HEK293T (cell line): ENCODE results near the gene TRIM77.
"Not testable (repeated sequence)": the region's sequence is repeated elsewhere in the genome, so short reads cannot be mapped to it uniquely, and the experiment has no call there.

ENCODE experiments used
- CTCF ChIA-PET: fragments of 350-600 bp; formaldehyde crosslinking; extraction: SDS; loops from one replicate; lab custom pipeline; 2021; ENCODE audit warnings: antibody characterized with exemption, inconsistent platforms; lab: Yijun Ruan, JAX
- POLR2A ChIA-PET: fragments of 350-600 bp; formaldehyde crosslinking; extraction: SDS; loops from one replicate; lab custom pipeline; 2020; ENCODE audit warnings: antibody characterized with exemption, inconsistent platforms; lab: Yijun Ruan, JAX
- DNase-seq: peaks from one replicate; pipeline ENCODE4 v3.0.0; 2012; ENCODE audit warnings: mixed read lengths; ENCODE audit errors: extremely low spot score
- ARNT ChIP-seq: fragments of 450-650 bp; IDR thresholded peaks from 2 replicates; pipeline ENCODE4 v1.6.1; 2017; ENCODE audit warnings: mild to moderate bottlenecking
- BHLHE40 ChIP-seq: fragments of 450-650 bp; IDR thresholded peaks from 2 replicates; pipeline ENCODE4 v1.6.1; 2016; ENCODE audit warnings: mild to moderate bottlenecking, moderate library complexity, borderline replicate concordance
- CTBP1 ChIP-seq: fragments of 450-650 bp; IDR thresholded peaks from 2 replicates; pipeline ENCODE4 v1.6.1; 2016; ENCODE audit warnings: borderline replicate concordance
- ELF4 ChIP-seq: fragments of 450-650 bp; IDR thresholded peaks from 2 replicates; pipeline ENCODE4 v1.6.1; 2017; ENCODE audit warnings: antibody characterized with exemption
- FOXA1 ChIP-seq: fragments of 450-650 bp; IDR thresholded peaks from 2 replicates; pipeline ENCODE4 v1.6.1; 2016; ENCODE audit warnings: mild to moderate bottlenecking
- FOXK2 ChIP-seq: fragments of 450-650 bp; IDR thresholded peaks from 2 replicates; pipeline ENCODE4 v1.6.1; 2016; ENCODE audit warnings: mild to moderate bottlenecking
- FOXM1 ChIP-seq: fragments of 450-650 bp; IDR thresholded peaks from 2 replicates; pipeline ENCODE4 v1.6.1; 2017; ENCODE audit warnings: mild to moderate bottlenecking, borderline replicate concordance
- HDGF ChIP-seq: fragments of 450-650 bp; IDR thresholded peaks from 2 replicates; pipeline ENCODE4 v1.6.1; 2017; ENCODE audit warnings: antibody characterized with exemption, borderline replicate concordance
- L3MBTL2 ChIP-seq: fragments of 450-650 bp; conservative IDR thresholded peaks from 2 replicates; pipeline ENCODE4 v1.6.1; 2016; ENCODE audit warnings: mild to moderate bottlenecking
- LEF1 ChIP-seq: fragments of 450-650 bp; IDR thresholded peaks from 2 replicates; pipeline ENCODE4 v1.6.1; 2017; ENCODE audit warnings: mild to moderate bottlenecking, borderline replicate concordance
- NFRKB ChIP-seq: fragments of 450-650 bp; IDR thresholded peaks from 2 replicates; pipeline ENCODE4 v1.6.1; 2016; ENCODE audit warnings: mild to moderate bottlenecking, moderate library complexity
- PKNOX1 ChIP-seq: fragments of 450-650 bp; IDR thresholded peaks from 2 replicates; pipeline ENCODE4 v1.6.1; 2016
- SP1 ChIP-seq: fragments of 450-650 bp; IDR thresholded peaks from 2 replicates; pipeline ENCODE4 v1.6.1; 2017
- SUZ12 ChIP-seq: fragments of 450-650 bp; IDR thresholded peaks from 2 replicates; pipeline ENCODE4 v1.6.1; 2016; ENCODE audit warnings: mild to moderate bottlenecking
- TARDBP ChIP-seq: fragments of 450-650 bp; IDR thresholded peaks from 2 replicates; pipeline ENCODE4 v1.6.1; 2016
- ZNF384 ChIP-seq: fragments of 450-650 bp; IDR thresholded peaks from 2 replicates; pipeline ENCODE4 v1.6.1; 2016

Gene TRIM77

DNA sequence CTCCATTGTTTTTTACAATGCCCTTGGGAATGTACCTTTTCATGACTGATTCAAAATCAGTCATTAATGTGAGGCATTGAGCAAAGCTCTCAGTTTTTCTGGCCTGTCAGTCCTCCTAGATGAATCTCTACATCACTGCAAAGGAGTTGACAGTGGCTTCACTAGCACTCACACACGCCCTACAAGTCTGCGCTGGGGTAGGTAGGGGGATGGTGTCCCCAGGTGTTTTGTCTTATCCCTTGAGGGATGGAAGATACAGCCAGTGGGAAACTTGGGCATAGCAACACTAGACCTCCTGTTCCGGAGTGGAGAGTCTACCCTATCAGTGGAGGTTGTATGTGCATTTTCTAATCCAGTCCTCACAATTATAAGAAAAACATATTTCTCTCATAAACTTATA is 27.0 kb downstream of the TRIM77 start:
- TF ChIP-seq FOXK2 (no peak), CTBP1 (no peak), SP1 (no peak), LEF1 (no peak), BHLHE40 (no peak), ARNT (no peak), ZNF384 (no peak), PKNOX1 (no peak), NFRKB (no peak), FOXM1 (no peak), L3MBTL2 (no peak), HDGF (no peak), ELF4 (no peak), TARDBP (no peak), SUZ12 (no peak), FOXA1 (no peak)
- POLR2A ChIA-PET: no interaction called here
- DNase-seq: no peak
- CTCF ChIA-PET: no interaction called here

- DNase-seq, CTCF ChIA-PET, POLR2A ChIA-PET: not testable (repeated sequence)
Observed at GRCh38 chr11:89741406-89741805, 31.3 kb downstream of the TRIM77 start.

DNA sequence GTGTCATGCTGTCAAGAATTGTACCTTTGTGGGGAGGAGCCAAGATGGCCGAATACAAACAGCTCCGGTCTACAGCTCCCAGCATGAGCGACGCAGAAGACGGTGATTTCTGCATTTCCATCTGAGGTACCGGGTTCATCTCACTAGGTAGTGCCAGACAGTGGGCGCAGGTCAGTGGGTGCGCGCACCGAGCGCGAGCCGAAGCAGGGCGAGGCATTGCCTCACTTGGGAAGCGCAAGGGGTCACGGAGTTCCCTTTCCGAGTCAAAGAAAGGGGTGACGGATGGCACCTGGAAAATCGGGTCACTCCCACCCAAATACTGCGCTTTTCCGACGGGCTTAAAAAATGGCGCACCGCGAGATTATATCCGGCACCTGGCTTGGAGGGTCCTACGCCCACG is 34.1 kb downstream of the TRIM77 start:
- POLR2A ChIA-PET, CTCF ChIA-PET, DNase-seq: not testable (repeated sequence)

- DNase-seq, CTCF ChIA-PET, POLR2A ChIA-PET: not testable (repeated sequence)
Observed at GRCh38 chr11:89750822-89751221, 40.7 kb downstream of the TRIM77 start.
